ENCODE results near the gene FHOD1. TPM values are rescaled to one million over a fixed set of nuclear protein-coding genes. Genes with fewer than 3 reads are reported as not detected.
A peak's percentile ranks its signal among the peaks of the same experiment; 100 is the strongest.

Gene FHOD1
- total RNA-seq, 2 experiments from 2014 or later = 75.5 to 77.2 TPM

GRCh38 chr16:67283039-67283825 is 36.0 kb upstream of the FHOD1 start:
- no peak for ATAC-seq
- Mint-ChIP-seq H3K9me3 (ENCODE audit: low read depth) (no peaks in the 10 kb centered on the region), H3K27me3 (no peaks in the 10 kb centered on the region), H3K4me1 (no peaks in the 10 kb centered on the region), H3K36me3 (ENCODE audit: low read depth) (peaks cover 2% of the 10 kb centered on the region), H3K4me3 (no peak overlapping the region), H3K27ac (no peak overlapping the region)
- ChIA-PET CTCF (interaction anchor here (0.6 kb wide), 1 partner anchor 81 kb away, joined by 3 read pairs; no protein-coding TSS in a partner anchor), POLR2A (no interaction called here)
- DNase-seq = no peak
- intact Hi-C loops (cut with DNase I, micrococcal nuclease) = no loop called here

- no peak overlapping the region for H3K4me3 Mint-ChIP-seq
- ChIA-PET POLR2A (no interaction called here), CTCF (interaction anchor here (0.5 to 0.6 kb wide), 4 partner anchors 29 to 318 kb away, joined by 3 to 4 read pairs (median 3); no protein-coding TSS in a partner anchor)
- no peak for DNase-seq
- H3K9me3 Mint-ChIP-seq (ENCODE audit: low read depth) = no peaks in the 10 kb centered on the region
- intact Hi-C loops (cut with DNase I, micrococcal nuclease) = no loop called here
- ATAC-seq = no peak
- no peak overlapping the region for H3K27ac Mint-ChIP-seq
- H3K4me1 Mint-ChIP-seq = peaks cover 6% of the 10 kb centered on the region
- H3K27me3 Mint-ChIP-seq = no peaks in the 10 kb centered on the region
- H3K36me3 Mint-ChIP-seq (ENCODE audit: low read depth) = peaks cover 5% of the 10 kb centered on the region
Observed at GRCh38 chr16:67282447-67282805, 35.1 kb upstream of the FHOD1 start.

DNA sequence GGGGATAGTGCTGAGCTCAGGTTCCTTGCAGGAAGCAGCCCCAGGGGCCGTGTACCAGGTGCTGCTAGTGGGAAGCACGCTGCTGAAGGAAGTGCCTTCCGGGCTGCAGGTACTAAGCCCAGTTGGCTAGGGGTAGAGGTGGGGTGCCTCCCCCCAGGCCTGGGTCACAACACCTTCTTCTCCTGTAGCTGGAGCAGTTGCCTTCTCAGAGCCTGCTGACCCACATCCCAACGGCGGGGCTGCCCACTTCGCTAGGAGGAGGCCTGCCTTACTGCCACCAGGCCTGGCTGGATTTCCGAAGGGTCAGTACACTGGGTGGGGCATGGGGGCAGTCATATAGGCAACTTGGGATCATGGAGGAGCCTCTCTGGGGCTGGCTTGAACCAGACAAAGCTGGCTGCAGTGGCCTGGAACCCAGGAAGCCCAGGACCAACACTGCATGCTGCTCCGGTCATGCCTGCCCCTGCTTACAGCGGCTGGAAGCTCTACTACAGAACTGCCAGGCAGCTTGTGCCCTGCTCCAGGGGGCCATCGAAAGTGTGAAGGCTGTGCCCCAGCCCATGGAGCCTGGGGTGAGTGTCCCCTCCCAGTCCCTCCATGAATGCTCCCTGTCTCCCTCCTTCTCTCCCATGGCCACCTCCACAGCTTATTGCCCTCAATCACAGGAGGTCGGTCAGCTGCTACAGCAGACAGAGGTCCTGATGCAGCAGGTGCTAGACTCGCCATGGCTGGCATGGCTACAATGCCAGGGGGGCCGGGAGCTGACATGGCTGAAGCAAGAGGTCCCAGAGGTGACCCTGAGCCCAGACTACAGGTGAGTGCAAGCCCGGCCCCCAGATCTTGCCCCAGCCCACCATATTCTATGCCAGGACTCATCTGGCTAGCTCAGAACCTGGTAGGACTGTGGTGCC is 34.5 kb upstream of the FHOD1 start:
- ChIA-PET CTCF (interaction anchor here (0.5 to 1.3 kb wide), 7 partner anchors 30 to 317 kb away, joined by 3 to 4 read pairs (median 3); no protein-coding TSS in a partner anchor), POLR2A (no interaction called here)
- no peaks in the 10 kb centered on the region for H3K27me3 Mint-ChIP-seq
- no peaks in the 10 kb centered on the region for H3K9me3 Mint-ChIP-seq (ENCODE audit: low read depth)
- ATAC-seq = no peak
- intact Hi-C loops (cut with DNase I, micrococcal nuclease) = no loop called here
- peaks cover 8% of the 10 kb centered on the region for H3K36me3 Mint-ChIP-seq (ENCODE audit: low read depth)
- no peak for DNase-seq
- H3K4me1 Mint-ChIP-seq = peaks cover 11% of the 10 kb centered on the region
- no peak overlapping the region for H3K27ac Mint-ChIP-seq
- H3K4me3 Mint-ChIP-seq = no peak overlapping the region

DNA sequence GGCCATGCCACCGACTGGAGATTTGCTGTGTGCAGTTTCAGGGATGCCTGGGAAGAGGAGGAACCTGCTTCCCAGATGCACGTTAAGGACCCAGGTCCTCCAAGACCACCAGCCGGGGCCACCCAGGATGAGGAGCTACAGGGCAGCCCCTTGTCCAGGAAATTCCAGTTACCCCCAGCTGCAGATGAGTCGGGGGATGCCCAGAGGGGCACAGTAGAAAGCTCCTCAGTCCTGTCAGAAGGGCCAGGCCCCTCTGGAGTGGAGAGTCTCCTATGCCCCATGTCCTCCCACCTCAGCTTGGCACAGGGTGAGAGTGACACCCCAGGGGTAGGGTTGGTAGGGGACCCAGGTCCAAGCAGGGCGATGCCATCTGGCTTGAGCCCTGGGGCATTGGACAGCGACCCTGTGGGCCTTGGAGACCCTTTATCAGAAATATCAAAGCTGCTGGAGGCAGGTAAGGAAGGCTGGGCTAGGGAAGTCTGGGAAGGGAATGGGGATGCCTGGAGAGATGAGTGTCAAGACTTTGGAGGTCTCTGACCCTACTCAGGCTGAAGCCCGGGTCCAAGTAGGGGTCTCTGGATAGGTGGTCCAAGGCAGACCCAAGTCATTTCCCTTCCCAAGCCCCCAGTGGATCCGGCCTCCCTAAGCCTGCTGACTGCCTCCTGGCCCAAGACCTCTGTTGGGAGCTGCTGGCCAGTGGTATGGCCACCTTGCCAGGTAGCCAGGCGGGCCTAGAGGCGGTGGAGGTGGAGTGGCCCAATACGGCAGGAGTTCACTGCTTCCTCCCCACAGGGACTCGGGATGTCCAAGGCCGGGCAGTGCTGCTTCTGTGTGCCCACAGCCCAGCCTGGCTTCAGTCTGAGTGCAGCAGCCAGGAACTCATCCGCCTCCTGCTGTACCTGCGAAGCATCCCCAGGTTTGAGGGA is 33.1 kb upstream of the FHOD1 start:
- Mint-ChIP-seq H3K9me3 (ENCODE audit: low read depth) (no peaks in the 10 kb centered on the region), H3K36me3 (ENCODE audit: low read depth) (peaks cover 13% of the 10 kb centered on the region), H3K27me3 (no peaks in the 10 kb centered on the region), H3K4me1 (peaks cover 16% of the 10 kb centered on the region), H3K27ac (no peak overlapping the region), H3K4me3 (peak overlapping the region; percentile 47)
- ATAC-seq (no peak), DNase-seq (no peak)
- ChIA-PET POLR2A (no interaction called here), CTCF (interaction anchor here (0.6 to 1.4 kb wide), 5 partner anchors 17 to 205 kb away, joined by 3 to 4 read pairs (median 4); no protein-coding TSS in a partner anchor)
- intact Hi-C loops (cut with DNase I, micrococcal nuclease) = no loop called here

GRCh38 chr16:67279296-67280089 is 32.2 kb upstream of the FHOD1 start, which contains the start of gene PLEKHG4:
PLEKHG4 (plus strand) TSS chr16:67279532; CDS start chr16:67280045, 513 bp downstream.
- POLR2A ChIA-PET = no interaction called here
- Mint-ChIP-seq H3K36me3 (ENCODE audit: low read depth) (peaks cover 16% of the 10 kb centered on the region), H3K4me3 (peak within 1 kb of the TSS; percentile 85), H3K27ac (peak within 1 kb of the TSS; percentile 90), H3K4me1 (peaks cover 19% of the 10 kb centered on the region), H3K27me3 (no peaks in the 10 kb centered on the region), H3K9me3 (ENCODE audit: low read depth) (no peaks in the 10 kb centered on the region)
- DNase-seq (peak; percentile 92), ATAC-seq (peak; percentile 93)
- intact Hi-C loops (cut with DNase I, micrococcal nuclease) = loop anchor here (1.0 to 5.0 kb wide), 10 partner anchors 32 to 188 kb away; partner anchors contain the start of genes FHOD1 (in 1 of the 2), KCTD19 (in 1 of the 2), LRRC36 (in 1 of the 2) and TMEM208 (in 1 of the 2)
- CTCF ChIA-PET = interaction anchor here (0.6 to 1.5 kb wide), 7 partner anchors 18 to 723 kb away, joined by 3 to 4 read pairs (median 4); no protein-coding TSS in a partner anchor

DNA sequence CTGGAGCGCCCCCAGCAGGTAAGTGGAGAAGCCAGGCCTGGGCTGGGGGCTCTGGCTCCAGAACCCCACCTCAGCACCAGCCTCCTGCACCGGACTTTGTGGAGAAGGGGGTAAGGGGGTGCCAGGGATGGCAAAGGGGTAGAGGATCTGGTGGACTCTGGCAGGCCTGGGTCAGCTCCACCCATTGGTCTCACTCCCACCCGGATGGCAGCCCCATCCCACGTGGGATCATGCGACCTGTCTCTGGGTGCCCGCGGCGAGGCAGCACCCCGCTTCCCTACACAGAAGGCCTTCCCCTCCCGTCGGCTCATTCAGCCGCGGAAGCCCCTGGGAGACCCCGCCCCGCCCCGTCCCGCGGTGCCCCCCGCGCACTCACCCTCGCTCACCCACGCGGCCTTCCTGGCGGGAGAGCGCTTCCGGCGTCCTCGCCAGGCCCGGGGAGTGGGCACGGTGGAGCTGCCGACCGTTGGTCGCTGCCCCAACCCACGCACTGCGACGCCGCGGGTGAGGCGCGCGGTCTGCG is 31.6 kb upstream of the FHOD1 start:
- ATAC-seq (peak; percentile 69), DNase-seq (peak; percentile 75)
- POLR2A ChIA-PET = no interaction called here
- Mint-ChIP-seq H3K27ac (peak overlapping the region; percentile 90), H3K9me3 (ENCODE audit: low read depth) (no peaks in the 10 kb centered on the region), H3K36me3 (ENCODE audit: low read depth) (peaks cover 16% of the 10 kb centered on the region), H3K4me3 (peak overlapping the region; percentile 85), H3K4me1 (peaks cover 19% of the 10 kb centered on the region), H3K27me3 (no peaks in the 10 kb centered on the region)
- CTCF ChIA-PET = interaction anchor here (0.6 to 1.5 kb wide), 12 partner anchors 19 to 724 kb away, joined by 3 to 7 read pairs (median 4); partner anchors contain the start of gene NAE1
- intact Hi-C loops (cut with DNase I, micrococcal nuclease) = loop anchor here (1.0 to 5.0 kb wide), 10 partner anchors 32 to 188 kb away; partner anchors contain the start of genes FHOD1 (in 1 of the 2), KCTD19 (in 1 of the 2), LRRC36 (in 1 of the 2) and TMEM208 (in 1 of the 2)

GRCh38 chr16:67277999-67278772 is 30.9 kb upstream of the FHOD1 start:
- DNase-seq = no peak
- H3K27me3 Mint-ChIP-seq = no peaks in the 10 kb centered on the region
- H3K4me1 Mint-ChIP-seq = peaks cover 19% of the 10 kb centered on the region
- peak overlapping the region; percentile 85 for H3K4me3 Mint-ChIP-seq
- no peaks in the 10 kb centered on the region for H3K9me3 Mint-ChIP-seq (ENCODE audit: low read depth)
- no peak for ATAC-seq
- intact Hi-C loops (cut with DNase I, micrococcal nuclease) = loop anchor here (2.0 to 5.0 kb wide), 2 partner anchors 121 to 189 kb away; no protein-coding TSS in a partner anchor
- ChIA-PET CTCF (interaction anchor here (0.6 to 1.5 kb wide), 16 partner anchors 15 to 448 kb away, joined by 3 to 7 read pairs (median 3); partner anchors contain the start of gene NAE1), POLR2A (no interaction called here)
- peak overlapping the region; percentile 90 for H3K27ac Mint-ChIP-seq
- peaks cover 18% of the 10 kb centered on the region for H3K36me3 Mint-ChIP-seq (ENCODE audit: low read depth)

DNA sequence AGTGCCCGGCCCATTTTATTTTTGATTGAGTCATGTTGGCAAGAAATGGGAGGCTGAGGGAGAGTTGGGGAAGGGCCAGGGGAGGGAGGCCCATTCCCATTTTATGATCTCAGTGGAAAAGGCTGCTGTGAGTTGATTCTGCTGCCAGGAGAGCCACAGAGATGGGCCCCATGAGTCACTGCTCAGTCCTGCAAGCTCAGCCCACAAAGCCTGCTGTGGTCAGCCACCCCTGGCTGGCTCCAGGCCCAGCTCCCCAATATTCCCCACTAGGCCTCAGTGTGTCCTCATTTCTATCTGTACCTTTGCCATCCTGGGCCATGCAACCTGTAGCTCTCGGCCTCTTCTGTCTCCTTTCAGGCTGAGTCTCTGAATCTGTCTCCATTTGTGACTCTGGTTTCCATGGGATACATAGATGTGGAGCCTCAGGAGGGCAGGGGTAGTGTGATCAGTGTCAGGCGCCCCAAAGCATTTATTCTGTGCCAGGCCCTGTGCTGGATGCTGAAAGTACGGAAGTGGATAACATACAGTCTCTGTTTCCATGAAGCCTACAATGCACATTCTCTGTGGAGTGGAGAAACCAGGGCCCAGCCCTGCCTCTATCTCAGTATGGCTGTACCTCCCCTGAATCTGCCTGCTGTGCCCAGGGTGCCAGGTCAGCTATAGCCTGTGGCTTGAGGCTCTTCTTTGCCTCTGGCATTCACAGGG is 30.2 kb upstream of the FHOD1 start:
- POLR2A ChIA-PET = interaction anchor here (0.6 kb wide), 1 partner anchor 144 kb away, joined by 3 read pairs; no protein-coding TSS in a partner anchor
- CTCF ChIA-PET = interaction anchor here (0.6 to 1.5 kb wide), 9 partner anchors 14 to 294 kb away, joined by 3 to 5 read pairs (median 3); no protein-coding TSS in a partner anchor
- DNase-seq = peak; percentile 60
- peak overlapping the region; percentile 85 for H3K4me3 Mint-ChIP-seq
- H3K36me3 Mint-ChIP-seq (ENCODE audit: low read depth) = peaks cover 18% of the 10 kb centered on the region
- H3K9me3 Mint-ChIP-seq (ENCODE audit: low read depth) = no peaks in the 10 kb centered on the region
- H3K4me1 Mint-ChIP-seq = peaks cover 19% of the 10 kb centered on the region
- intact Hi-C loops (cut with DNase I, micrococcal nuclease) = loop anchor here in 1 of 2 experiments (5.0 kb wide), 1 partner anchor 190 kb away; no protein-coding TSS in a partner anchor
- H3K27ac Mint-ChIP-seq = peak overlapping the region; percentile 75
- ATAC-seq = peak; percentile 6
- H3K27me3 Mint-ChIP-seq = no peaks in the 10 kb centered on the region

Data from activated CD4-positive, alpha-beta T cell treated with anti-CD3 and anti-CD28 coated beads for 36 hours (primary cell).